Neutrophil (primary cell): ENCODE data around the gene MLPH.
A peak's percentile ranks its signal among the peaks of the same experiment; 100 is the strongest.

Experiments
- H3K27ac ChIP-seq: fragments of 200-600 bp; sonication (generic); 2 replicates; pipeline ENCODE4 v1.5.1; 2016; ENCODE audit warnings: mild to moderate bottlenecking, moderate library complexity
- H3K27me3 ChIP-seq: fragments of 200-600 bp; sonication (generic); 2 replicates; pipeline ENCODE4 v1.6.0; 2016; ENCODE audit warnings: mild to moderate bottlenecking
- H3K36me3 ChIP-seq: fragments of 200-600 bp; sonication (generic); 2 replicates; pipeline ENCODE4 v1.5.1; 2017
- H3K4me1 ChIP-seq, 2 experiments: fragments of 200-600 bp in 1 of 2; sonication (generic) in 1 of 2; 1 replicate in 1 of 2; 2 replicates in 1 of 2; pipeline versions ENCODE4 v1.5.1 to v1.6.1; 2013 to 2016; ENCODE audit warnings: low read depth in 1 of 2, low read length in 1 of 2, mild to moderate bottlenecking in 1 of 2, moderate library complexity in 1 of 2; ENCODE audit not compliant: control insufficient read depth in 1 of 2, insufficient read depth in 1 of 2
- H3K4me3 ChIP-seq, 2 experiments: fragments of 200-600 bp in 1 of 2; sonication (generic) in 1 of 2; 1 replicate in 1 of 2; 2 replicates in 1 of 2; pipeline ENCODE4 v1.5.1; 2013 to 2016; ENCODE audit warnings: low read depth in 1 of 2, low read length in 1 of 2, mild to moderate bottlenecking in 1 of 2, moderate library complexity in 1 of 2
- H3K9me3 ChIP-seq: fragments of 200-600 bp; sonication (generic); 2 replicates; pipeline ENCODE4 v1.5.1; 2016
- TF ChIP-seq, protein P1 (sequence below): fragments of 200-600 bp; sonication (generic); IDR thresholded peaks from 2 replicates; pipeline ENCODE4 v1.5.1; 2016; ENCODE audit warnings: antibody characterized with exemption

The MLPH gene

DNA sequence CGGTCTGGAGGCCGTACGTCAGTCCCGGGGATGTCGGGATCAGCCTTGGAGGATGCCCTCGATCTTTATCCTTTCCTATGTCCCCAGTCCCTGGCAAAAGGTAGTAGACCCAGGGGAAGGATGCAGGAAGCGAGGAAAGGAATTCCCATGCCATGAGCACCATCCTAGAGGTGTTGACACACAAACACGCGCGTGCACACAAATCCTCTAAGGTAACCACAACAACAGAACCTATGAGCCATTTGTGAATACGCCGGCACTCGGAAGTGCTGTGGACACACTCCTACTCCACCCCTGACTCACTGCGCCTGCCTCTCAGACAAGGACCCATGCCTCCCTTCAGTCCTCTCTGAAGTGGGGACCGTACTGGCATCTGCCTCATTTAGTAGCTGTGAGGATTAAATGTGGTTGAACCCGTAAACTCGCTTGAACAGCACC is 11.3 kb upstream of the MLPH start:
- no peaks in the 10 kb centered on the region for H3K36me3 ChIP-seq
- peaks cover 8 to 15% of the 10 kb centered on the region in 2 experiments for H3K4me1 ChIP-seq
- H3K9me3 ChIP-seq = no peaks in the 10 kb centered on the region
- TF ChIP-seq, protein P1, sequence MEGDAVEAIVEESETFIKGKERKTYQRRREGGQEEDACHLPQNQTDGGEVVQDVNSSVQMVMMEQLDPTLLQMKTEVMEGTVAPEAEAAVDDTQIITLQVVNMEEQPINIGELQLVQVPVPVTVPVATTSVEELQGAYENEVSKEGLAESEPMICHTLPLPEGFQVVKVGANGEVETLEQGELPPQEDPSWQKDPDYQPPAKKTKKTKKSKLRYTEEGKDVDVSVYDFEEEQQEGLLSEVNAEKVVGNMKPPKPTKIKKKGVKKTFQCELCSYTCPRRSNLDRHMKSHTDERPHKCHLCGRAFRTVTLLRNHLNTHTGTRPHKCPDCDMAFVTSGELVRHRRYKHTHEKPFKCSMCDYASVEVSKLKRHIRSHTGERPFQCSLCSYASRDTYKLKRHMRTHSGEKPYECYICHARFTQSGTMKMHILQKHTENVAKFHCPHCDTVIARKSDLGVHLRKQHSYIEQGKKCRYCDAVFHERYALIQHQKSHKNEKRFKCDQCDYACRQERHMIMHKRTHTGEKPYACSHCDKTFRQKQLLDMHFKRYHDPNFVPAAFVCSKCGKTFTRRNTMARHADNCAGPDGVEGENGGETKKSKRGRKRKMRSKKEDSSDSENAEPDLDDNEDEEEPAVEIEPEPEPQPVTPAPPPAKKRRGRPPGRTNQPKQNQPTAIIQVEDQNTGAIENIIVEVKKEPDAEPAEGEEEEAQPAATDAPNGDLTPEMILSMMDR = no peak
- no peak overlapping the region for H3K27ac ChIP-seq
- peak overlapping the region; percentile 52 to 65 for H3K4me3 ChIP-seq
- peaks cover 74% of the 10 kb centered on the region for H3K27me3 ChIP-seq

DNA sequence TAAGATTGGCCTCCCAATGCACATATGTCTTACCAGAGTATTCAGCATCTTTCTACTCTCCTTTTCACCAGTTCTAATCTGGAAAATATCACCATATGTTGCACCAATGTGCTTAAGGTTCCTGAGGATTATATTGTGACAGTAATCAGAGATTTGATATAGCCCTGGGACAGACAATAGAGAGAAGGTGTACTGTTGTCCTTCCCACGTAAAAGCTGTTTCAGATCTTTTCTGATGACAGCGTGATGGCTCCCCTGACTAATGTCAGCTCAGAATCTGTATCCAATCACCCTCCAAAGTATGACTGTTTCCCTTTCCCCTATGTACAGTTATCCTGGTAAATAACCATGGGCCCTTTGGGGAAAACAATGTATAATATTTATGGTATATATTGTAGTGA is 9.0 kb upstream of the MLPH start:
- Histone ChIP-seq H3K27ac (no peak overlapping the region), H3K27me3 (peaks cover 95% of the 10 kb centered on the region), H3K4me3 (no peak overlapping the region), H3K4me1 (peaks cover 8 to 15% of the 10 kb centered on the region in 2 experiments), H3K9me3 (no peaks in the 10 kb centered on the region), H3K36me3 (no peaks in the 10 kb centered on the region)
- TF ChIP-seq, protein P1 = no peak

DNA sequence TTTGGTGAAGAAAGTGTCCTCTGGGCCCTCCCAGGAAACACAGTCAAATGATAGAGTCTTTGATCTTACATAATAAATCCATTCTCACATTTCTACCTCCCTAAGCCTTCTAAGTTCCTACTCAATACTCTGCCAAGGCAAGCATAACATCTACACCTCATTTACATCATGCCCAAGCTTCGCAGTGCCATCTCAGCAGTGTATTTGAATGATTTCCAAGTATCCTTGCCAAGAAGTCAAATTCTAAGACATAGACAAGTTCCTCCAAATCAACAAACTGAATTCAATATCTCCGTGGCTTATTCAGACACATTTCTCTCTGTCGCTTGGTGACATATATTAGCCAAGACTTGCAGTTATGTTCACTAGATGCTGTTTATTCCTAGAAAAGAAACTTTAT is 8.1 kb upstream of the MLPH start:
- H3K27me3 ChIP-seq = peaks cover 96% of the 10 kb centered on the region
- no peak overlapping the region for H3K4me3 ChIP-seq
- TF ChIP-seq, protein P1 = no peak
- no peaks in the 10 kb centered on the region for H3K36me3 ChIP-seq
- H3K27ac ChIP-seq = no peak overlapping the region
- no peaks in the 10 kb centered on the region for H3K9me3 ChIP-seq
- peaks cover 8 to 15% of the 10 kb centered on the region in 2 experiments for H3K4me1 ChIP-seq

DNA sequence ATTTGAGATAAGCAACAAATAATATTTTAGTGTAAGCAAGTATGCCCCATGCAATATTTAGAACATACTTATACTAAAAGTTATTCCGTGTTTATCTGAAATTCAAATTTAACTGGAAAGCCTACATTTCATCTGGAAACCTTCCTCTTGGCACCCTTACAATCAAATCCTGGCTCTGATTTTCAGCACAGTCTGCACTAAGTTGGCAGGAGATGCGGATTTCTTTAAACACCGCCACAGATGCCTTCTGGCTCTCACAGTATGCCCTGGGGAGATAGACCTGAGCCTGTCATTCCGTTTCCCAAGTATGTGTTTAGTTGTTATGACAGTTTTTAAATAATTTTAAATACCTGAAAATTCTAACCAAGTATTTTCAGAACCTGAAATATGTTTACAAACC is 7.3 kb upstream of the MLPH start:
- H3K4me3 ChIP-seq = no peak overlapping the region
- peaks cover 6 to 10% of the 10 kb centered on the region in 2 experiments for H3K4me1 ChIP-seq
- no peak overlapping the region for H3K27ac ChIP-seq
- TF ChIP-seq, protein P1 = no peak
- H3K9me3 ChIP-seq = no peaks in the 10 kb centered on the region
- peaks cover 96% of the 10 kb centered on the region for H3K27me3 ChIP-seq
- H3K36me3 ChIP-seq = no peaks in the 10 kb centered on the region

DNA sequence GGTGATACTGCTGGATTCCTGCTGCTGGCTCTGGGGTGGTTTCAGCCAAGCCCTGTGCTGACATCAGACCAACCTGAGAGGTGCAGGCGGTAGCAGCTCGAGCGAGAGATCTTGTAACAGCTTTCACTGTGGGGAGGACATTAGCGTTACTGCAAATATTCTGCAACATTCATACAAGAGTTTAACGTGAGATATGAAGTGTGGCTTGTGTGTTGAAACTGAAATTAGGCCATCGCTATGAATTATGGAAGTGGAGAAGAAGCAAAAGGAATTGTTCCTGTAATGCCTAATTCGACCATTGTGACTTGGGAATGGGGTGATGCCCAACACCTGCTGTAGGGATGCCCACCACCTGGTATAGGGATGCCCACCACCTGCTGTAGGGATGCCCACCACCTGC is 6.5 kb upstream of the MLPH start:
- TF ChIP-seq, protein P1 = no peak
- Histone ChIP-seq H3K27me3 (peaks cover 96% of the 10 kb centered on the region), H3K4me3 (no peak overlapping the region), H3K27ac (no peak overlapping the region), H3K9me3 (no peaks in the 10 kb centered on the region), H3K36me3 (no peaks in the 10 kb centered on the region), H3K4me1 (peaks cover 4% of the 10 kb centered on the region in 2 experiments)

DNA sequence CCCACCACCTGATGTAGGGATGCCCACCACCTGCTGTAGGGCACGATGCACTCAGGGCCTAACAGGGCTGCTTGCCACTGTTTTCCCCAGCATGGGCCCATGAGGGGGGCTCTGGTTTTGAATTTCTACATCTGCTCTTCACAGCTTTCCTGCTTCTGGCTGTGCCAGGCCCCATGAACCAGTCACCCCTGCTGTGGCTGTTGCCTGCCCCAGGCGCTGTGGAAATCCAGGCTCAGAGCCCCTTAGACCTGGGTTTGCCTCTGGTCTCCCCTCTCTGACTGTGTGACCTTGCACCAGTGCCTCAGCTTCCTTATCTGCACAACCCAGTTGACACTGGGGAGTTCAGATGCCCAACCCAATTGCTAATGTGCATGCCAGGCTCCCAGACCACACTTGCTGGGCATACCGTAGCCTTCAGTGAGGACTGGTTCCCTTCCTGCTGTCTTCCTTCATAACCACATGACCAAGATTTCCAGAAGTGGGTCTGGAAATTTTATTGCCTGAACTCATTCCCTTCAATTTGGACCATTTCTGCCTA is 6.0 kb upstream of the MLPH start:
- Histone ChIP-seq H3K9me3 (no peaks in the 10 kb centered on the region), H3K27me3 (peaks cover 96% of the 10 kb centered on the region), H3K27ac (no peak overlapping the region), H3K4me1 (peaks cover 0 to under 1% of the 10 kb centered on the region in 2 experiments), H3K4me3 (no peak overlapping the region), H3K36me3 (no peaks in the 10 kb centered on the region)
- TF ChIP-seq, protein P1 = no peak
